Measurements from ENCODE around the gene VTN.
A peak's percentile ranks its signal among the peaks of the same experiment; 100 is the strongest.

Gene VTN

DNA sequence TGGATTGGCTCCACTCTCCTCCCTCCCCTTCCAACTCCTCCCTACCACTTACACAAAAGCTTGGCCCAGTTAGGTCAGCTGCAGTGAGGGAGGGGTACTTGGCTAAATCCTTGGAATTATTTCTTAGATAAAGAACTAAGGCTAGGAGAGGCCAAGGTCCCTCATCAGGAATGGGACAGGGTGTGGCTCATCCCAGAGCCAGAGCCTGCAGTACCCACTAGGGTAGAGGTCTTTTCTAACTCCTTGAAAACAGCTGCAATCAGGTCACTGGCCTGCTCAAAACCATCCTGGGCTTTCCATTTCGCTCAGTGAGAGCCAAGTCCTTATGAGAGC, 37.8 kb upstream of the VTN start:
- Histone ChIP-seq H3K27me3 (replicated peaks) (no peaks in the 10 kb centered on the region), H3K36me3 (replicated peaks) (no peaks in the 10 kb centered on the region), H3K27ac (no peak overlapping the region), H3K4me3 (ENCODE audit: low read depth, low read length) (no peak overlapping the region)
- TF ChIP-seq, protein P1, sequence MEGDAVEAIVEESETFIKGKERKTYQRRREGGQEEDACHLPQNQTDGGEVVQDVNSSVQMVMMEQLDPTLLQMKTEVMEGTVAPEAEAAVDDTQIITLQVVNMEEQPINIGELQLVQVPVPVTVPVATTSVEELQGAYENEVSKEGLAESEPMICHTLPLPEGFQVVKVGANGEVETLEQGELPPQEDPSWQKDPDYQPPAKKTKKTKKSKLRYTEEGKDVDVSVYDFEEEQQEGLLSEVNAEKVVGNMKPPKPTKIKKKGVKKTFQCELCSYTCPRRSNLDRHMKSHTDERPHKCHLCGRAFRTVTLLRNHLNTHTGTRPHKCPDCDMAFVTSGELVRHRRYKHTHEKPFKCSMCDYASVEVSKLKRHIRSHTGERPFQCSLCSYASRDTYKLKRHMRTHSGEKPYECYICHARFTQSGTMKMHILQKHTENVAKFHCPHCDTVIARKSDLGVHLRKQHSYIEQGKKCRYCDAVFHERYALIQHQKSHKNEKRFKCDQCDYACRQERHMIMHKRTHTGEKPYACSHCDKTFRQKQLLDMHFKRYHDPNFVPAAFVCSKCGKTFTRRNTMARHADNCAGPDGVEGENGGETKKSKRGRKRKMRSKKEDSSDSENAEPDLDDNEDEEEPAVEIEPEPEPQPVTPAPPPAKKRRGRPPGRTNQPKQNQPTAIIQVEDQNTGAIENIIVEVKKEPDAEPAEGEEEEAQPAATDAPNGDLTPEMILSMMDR (IDR thresholded peaks at IDR 0.05; ENCODE audit: low read depth, low read length, missing control alignments), result no peak
- DNase-seq, result no peak
- in situ Hi-C loops (cut with HindIII; ENCODE audit: low pct_ligation_motif_present, low sequenced_read_pairs), result no loop called here

DNA sequence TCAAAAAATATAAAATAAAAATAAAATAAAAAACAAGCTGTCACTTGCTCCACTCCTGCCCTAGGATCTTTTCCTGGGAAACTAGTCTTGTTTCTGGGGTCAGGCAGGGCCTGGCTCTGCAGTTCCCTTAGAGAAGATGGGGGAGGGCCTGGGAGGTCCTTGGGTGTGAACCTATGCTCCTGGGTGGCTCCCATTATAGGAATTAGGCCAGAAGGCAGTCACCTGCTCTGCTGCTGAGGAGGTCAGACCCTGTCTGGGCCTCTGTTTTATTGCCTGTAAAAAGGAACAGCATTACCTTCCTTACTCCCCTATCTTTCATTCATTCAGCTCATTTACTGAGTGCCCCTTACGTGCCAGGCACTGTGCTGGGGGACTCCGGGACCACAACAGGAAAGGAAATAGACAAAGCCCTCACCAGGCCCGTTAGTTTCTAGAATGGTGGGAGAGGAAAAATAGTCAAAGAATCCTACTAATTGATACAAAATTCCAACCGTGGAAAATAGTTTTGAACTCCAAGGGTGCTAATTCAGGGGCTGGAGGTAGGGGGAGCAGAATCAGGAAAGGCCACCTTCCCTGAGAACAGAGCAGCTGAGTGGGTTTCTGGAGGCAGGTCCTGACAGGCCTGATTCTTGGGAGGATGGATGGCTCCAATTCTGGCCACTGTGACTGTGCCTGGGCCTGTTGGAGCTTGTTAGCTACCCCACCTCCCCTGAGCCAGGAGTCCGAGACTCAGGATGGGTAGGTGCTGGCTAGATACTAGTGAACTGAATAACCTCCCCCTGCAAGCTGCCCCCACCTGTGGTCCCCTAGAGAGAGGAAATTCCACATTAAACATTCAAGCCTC, 37.2 kb upstream of the VTN start:
- in situ Hi-C loops (cut with HindIII; ENCODE audit: low pct_ligation_motif_present, low sequenced_read_pairs), result no loop called here
- H3K27ac ChIP-seq, result no peak overlapping the region
- H3K27me3 ChIP-seq (replicated peaks), result no peaks in the 10 kb centered on the region
- no peak overlapping the region for H3K4me3 ChIP-seq (ENCODE audit: low read depth, low read length)
- TF ChIP-seq, protein P1 (IDR thresholded peaks at IDR 0.05; ENCODE audit: low read depth, low read length, missing control alignments), result peak; percentile 21
- no peak for DNase-seq
- H3K36me3 ChIP-seq (replicated peaks), result no peaks in the 10 kb centered on the region

DNA sequence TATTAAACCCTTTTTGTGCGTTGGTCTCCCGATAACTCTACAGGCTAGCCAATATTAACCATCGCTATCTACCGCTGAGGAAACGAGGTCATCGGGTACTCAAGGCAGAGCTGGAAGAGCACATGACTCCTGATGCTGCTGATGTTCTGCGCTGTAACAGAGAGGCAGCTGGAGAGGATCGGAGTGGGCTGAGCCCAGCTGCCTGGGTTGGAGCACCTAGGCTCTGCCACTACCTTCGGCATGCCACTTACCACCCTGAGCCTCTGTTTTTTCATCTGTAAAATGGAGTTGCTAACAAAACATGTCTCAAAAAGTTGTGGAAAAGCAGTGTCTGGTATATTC, 36.3 kb upstream of the VTN start:
- DNase-seq, result no peak
- Histone ChIP-seq H3K4me3 (ENCODE audit: low read depth, low read length) (peak overlapping the region; percentile 61), H3K27ac (no peak overlapping the region), H3K36me3 (replicated peaks) (no peaks in the 10 kb centered on the region), H3K27me3 (replicated peaks) (no peaks in the 10 kb centered on the region)
- TF ChIP-seq, protein P1 (IDR thresholded peaks at IDR 0.05; ENCODE audit: low read depth, low read length, missing control alignments), result no peak
- in situ Hi-C loops (cut with HindIII; ENCODE audit: low pct_ligation_motif_present, low sequenced_read_pairs), result no loop called here

GRCh38 chr17:28405632-28406472, 35.7 kb upstream of the VTN start, which contains the start of gene SLC46A1:
SLC46A1 (minus strand) TSS chr17:28406212; CDS start chr17:28406114, 98 bp downstream.
- Histone ChIP-seq H3K36me3 (replicated peaks) (no peaks in the 10 kb centered on the region), H3K27me3 (replicated peaks) (no peaks in the 10 kb centered on the region), H3K27ac (no peak within 1 kb of the TSS), H3K4me3 (ENCODE audit: low read depth, low read length) (peak within 1 kb of the TSS; percentile 61)
- TF ChIP-seq, protein P1 (IDR thresholded peaks at IDR 0.05; ENCODE audit: low read depth, low read length, missing control alignments), result no peak
- no peak for DNase-seq
- in situ Hi-C loops (cut with HindIII; ENCODE audit: low pct_ligation_motif_present, low sequenced_read_pairs), result no loop called here

- in situ Hi-C loops (cut with HindIII; ENCODE audit: low pct_ligation_motif_present, low sequenced_read_pairs), result no loop called here
- DNase-seq, result no peak
- no peak overlapping the region for H3K27ac ChIP-seq
- no peaks in the 10 kb centered on the region for H3K27me3 ChIP-seq (replicated peaks)
- peak overlapping the region; percentile 61 for H3K4me3 ChIP-seq (ENCODE audit: low read depth, low read length)
- TF ChIP-seq, protein P1 (IDR thresholded peaks at IDR 0.05; ENCODE audit: low read depth, low read length, missing control alignments), result no peak
- no peaks in the 10 kb centered on the region for H3K36me3 ChIP-seq (replicated peaks)
Measured at GRCh38 chr17:28404812-28405570, 34.9 kb upstream of the VTN start.

Measured in brain microvascular endothelial cell (primary cell).